MM.1S (cell line): ENCODE data around the gene SH3TC1.

ENCODE experiments used
- EZH2 ChIP-seq: fragments of 300-600 bp; sonication (generic); optimal IDR thresholded peaks from 2 replicates; pipeline ENCODE3; 2017; ENCODE audit warnings: low read depth, mild to moderate bottlenecking, antibody characterized with exemption, low read length, mixed read lengths
- TF ChIP-seq, protein P1 (sequence below): fragments of 300-600 bp; sonication (generic); IDR thresholded peaks from 2 replicates; pipeline ENCODE4 v1.5.1; 2016; ENCODE audit warnings: antibody characterized with exemption, low read length, mixed read lengths

- TF ChIP-seq EZH2: no peak
- TF ChIP-seq, protein P1, sequence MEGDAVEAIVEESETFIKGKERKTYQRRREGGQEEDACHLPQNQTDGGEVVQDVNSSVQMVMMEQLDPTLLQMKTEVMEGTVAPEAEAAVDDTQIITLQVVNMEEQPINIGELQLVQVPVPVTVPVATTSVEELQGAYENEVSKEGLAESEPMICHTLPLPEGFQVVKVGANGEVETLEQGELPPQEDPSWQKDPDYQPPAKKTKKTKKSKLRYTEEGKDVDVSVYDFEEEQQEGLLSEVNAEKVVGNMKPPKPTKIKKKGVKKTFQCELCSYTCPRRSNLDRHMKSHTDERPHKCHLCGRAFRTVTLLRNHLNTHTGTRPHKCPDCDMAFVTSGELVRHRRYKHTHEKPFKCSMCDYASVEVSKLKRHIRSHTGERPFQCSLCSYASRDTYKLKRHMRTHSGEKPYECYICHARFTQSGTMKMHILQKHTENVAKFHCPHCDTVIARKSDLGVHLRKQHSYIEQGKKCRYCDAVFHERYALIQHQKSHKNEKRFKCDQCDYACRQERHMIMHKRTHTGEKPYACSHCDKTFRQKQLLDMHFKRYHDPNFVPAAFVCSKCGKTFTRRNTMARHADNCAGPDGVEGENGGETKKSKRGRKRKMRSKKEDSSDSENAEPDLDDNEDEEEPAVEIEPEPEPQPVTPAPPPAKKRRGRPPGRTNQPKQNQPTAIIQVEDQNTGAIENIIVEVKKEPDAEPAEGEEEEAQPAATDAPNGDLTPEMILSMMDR: no peak
These were observed 3.9 kb downstream of the SH3TC1 start for GRCh38 chr4:8203052-8203401.
